CD4-positive, alpha-beta T cell (primary cell): ENCODE results near the gene CTSD. TPM values are rescaled to one million over a fixed set of nuclear protein-coding genes. Genes with fewer than 3 reads are reported as not detected.

ENCODE experiments used
- ATAC-seq: fragments of 200-7000 bp; cut with Tn5 transposase; one replicate; pipeline ENCODE4 v1.10.0; 2022; ENCODE audit warnings: mild to moderate bottlenecking; ENCODE audit not compliant: poor library complexity
- CTCF ChIA-PET: fragments of 350-600 bp; sonication (Branson Sonifier 250); formaldehyde crosslinking; loops from one replicate; lab custom pipeline; 2021; ENCODE audit warnings: antibody characterized with exemption, inconsistent platforms; lab: Charles Lee
- POLR2A ChIA-PET: fragments of 350-600 bp; sonication (Branson Sonifier 250); formaldehyde crosslinking; loops from one replicate; lab custom pipeline; 2021; ENCODE audit warnings: antibody characterized with exemption, inconsistent platforms; lab: Charles Lee
- DNase-seq, 14 experiments: peaks; one replicate each; pipeline ENCODE4 v3.0.0-alpha.2; 2013 to 2020; ENCODE audit warnings: mixed read lengths in 2 of 14
- H3K27ac ChIP-seq, 2 donors: one replicate each; pipeline versions ENCODE4 v1.5.1 to v1.7.0; 2013; ENCODE audit warnings: low read length in 2 of 2, low read depth in 1 of 2, mild to moderate bottlenecking in 1 of 2
- H3K27me3 ChIP-seq, 2 experiments: 1 replicate in 1 of 2; 2 replicates in 1 of 2; pipeline versions ENCODE4 v1.6.1 to v1.7.0; 2013; ENCODE audit warnings: low read length in 2 of 2, control low read depth in 1 of 2, mild to moderate bottlenecking in 1 of 2, moderate library complexity in 1 of 2; ENCODE audit not compliant: insufficient read depth in 2 of 2, control insufficient read depth in 1 of 2
- H3K36me3 ChIP-seq: one replicate; pipeline ENCODE4 v1.6.1; 2013; ENCODE audit warnings: low read length, control low read depth; ENCODE audit not compliant: insufficient read depth
- H3K4me1 ChIP-seq: one replicate; pipeline ENCODE4 v1.6.1; 2013; ENCODE audit warnings: low read length, control low read depth; ENCODE audit not compliant: insufficient read depth
- H3K4me3 ChIP-seq: one replicate; pipeline ENCODE4 v1.5.1; 2013; ENCODE audit warnings: mild to moderate bottlenecking, low read length, moderate library complexity
- H3K9me3 ChIP-seq, 2 experiments: 1 replicate in 1 of 2; 2 replicates in 1 of 2; pipeline versions ENCODE4 v1.6.1 to v1.7.0; 2013; ENCODE audit warnings: low read length in 2 of 2, mild to moderate bottlenecking in 2 of 2, control low read depth in 1 of 2, moderate library complexity in 1 of 2; ENCODE audit not compliant: control insufficient read depth in 1 of 2, insufficient read depth in 1 of 2
- H3K27ac Mint-ChIP-seq: one replicate; pipeline ENCODE4 v1.8.0; 2020; ENCODE audit warnings: mixed read lengths
- H3K27me3 Mint-ChIP-seq: one replicate; pipeline ENCODE4 v1.8.0; 2021; ENCODE audit warnings: mixed read lengths
- H3K36me3 Mint-ChIP-seq: one replicate; pipeline ENCODE4 v1.8.0; 2021; ENCODE audit warnings: low read depth, mixed read lengths
- H3K4me1 Mint-ChIP-seq: one replicate; pipeline ENCODE4 v1.8.0; 2021; ENCODE audit warnings: low read depth, mixed read lengths
- H3K4me3 Mint-ChIP-seq: one replicate; pipeline ENCODE4 v1.8.0; 2020; ENCODE audit warnings: mild to moderate bottlenecking, mixed read lengths
- H3K9me3 Mint-ChIP-seq: one replicate; pipeline ENCODE4 v1.8.0; 2020; ENCODE audit warnings: mixed read lengths
- CTCF ChIP-seq: fragments of 200-600 bp; IDR thresholded peaks from one replicate; pipeline ENCODE4 v1.8.0; 2022; ENCODE audit warnings: antibody characterized with exemption, mild to moderate bottlenecking
- intact Hi-C, 2 experiments: fragments of 100-400 bp; cut with DNase I in 1 of 2; cut with micrococcal nuclease in 1 of 2; formaldehyde crosslinking; loops; one replicate each; pipeline versions ENCODE4 v1.15.1 to v1.9.0; 2023 to 2025; cut with DNase I, micrococcal nuclease
- total RNA-seq, 174 experiments: library from RNA in 2 of 174; stranded (reverse) in 2 of 174; gene quantifications; one replicate each; pipeline ENCODE4 v1.2.3 and lab custom pipeline; 2021 to 2026

Gene CTSD
- total RNA-seq, 2 experiments from 2014 or later: 63.3 to 71.3 TPM

- H3K4me1 ChIP-seq: peaks cover 67% of the 10 kb centered on the region
- ATAC-seq (no peak), DNase-seq (no peak)
- H3K9me3 ChIP-seq: peaks cover 0 to 8% of the 10 kb centered on the region in 2 experiments
- no peak overlapping the region for H3K27ac ChIP-seq
- peaks cover 53% of the 10 kb centered on the region for H3K36me3 Mint-ChIP-seq
- no peak for TF ChIP-seq CTCF
- peaks cover 52% of the 10 kb centered on the region for H3K4me1 Mint-ChIP-seq
- no peaks in the 10 kb centered on the region for H3K9me3 Mint-ChIP-seq
- peak overlapping the region; percentile 68 for H3K4me3 Mint-ChIP-seq
- H3K4me3 ChIP-seq: no peak overlapping the region
- intact Hi-C loops: no loop called here
- no peak overlapping the region for H3K27ac Mint-ChIP-seq
- POLR2A ChIA-PET: no interaction called here
- H3K36me3 ChIP-seq: peaks cover 39% of the 10 kb centered on the region
- CTCF ChIA-PET: no interaction called here
- H3K27me3 ChIP-seq: peaks cover 13 to 19% of the 10 kb centered on the region in 2 experiments
- H3K27me3 Mint-ChIP-seq: peaks cover 14% of the 10 kb centered on the region
These were observed 10.9 kb downstream of the CTSD start for GRCh38 chr11:1752907-1753228.

GRCh38 chr11:1751999-1752906, 11.5 kb downstream of the CTSD start:
- Mint-ChIP-seq H3K4me1 (peaks cover 46% of the 10 kb centered on the region), H3K36me3 (peaks cover 47% of the 10 kb centered on the region), H3K27me3 (peaks cover 14% of the 10 kb centered on the region), H3K27ac (no peak overlapping the region), H3K4me3 (no peak overlapping the region), H3K9me3 (no peaks in the 10 kb centered on the region)
- no peak overlapping the region for H3K4me3 ChIP-seq
- ChIA-PET POLR2A (no interaction called here), CTCF (no interaction called here)
- H3K9me3 ChIP-seq: peaks cover 0 to 8% of the 10 kb centered on the region in 2 experiments
- ATAC-seq (no peak), DNase-seq (peak in 2 of 14 experiments; percentile 9 to 17)
- H3K27ac ChIP-seq: no peak overlapping the region
- peaks cover 39% of the 10 kb centered on the region for H3K36me3 ChIP-seq
- intact Hi-C loops: no loop called here
- H3K4me1 ChIP-seq: peaks cover 61% of the 10 kb centered on the region
- TF ChIP-seq CTCF: no peak
- H3K27me3 ChIP-seq: peaks cover 13 to 19% of the 10 kb centered on the region in 2 experiments

- no peak overlapping the region for H3K4me3 Mint-ChIP-seq
- ChIA-PET CTCF (no interaction called here), POLR2A (no interaction called here)
- H3K27ac Mint-ChIP-seq: no peak overlapping the region
- peaks cover 33% of the 10 kb centered on the region for H3K36me3 ChIP-seq
- H3K4me1 ChIP-seq: peaks cover 54% of the 10 kb centered on the region
- no peak overlapping the region for H3K4me3 ChIP-seq
- no peak overlapping the region for H3K27ac ChIP-seq
- peaks cover 0 to 11% of the 10 kb centered on the region in 2 experiments for H3K9me3 ChIP-seq
- intact Hi-C loops: no loop called here
- H3K4me1 Mint-ChIP-seq: peaks cover 38% of the 10 kb centered on the region
- peaks cover 40% of the 10 kb centered on the region for H3K36me3 Mint-ChIP-seq
- no peak for DNase-seq
- no peaks in the 10 kb centered on the region for H3K9me3 Mint-ChIP-seq
- H3K27me3 ChIP-seq: peaks cover 13 to 19% of the 10 kb centered on the region in 2 experiments
- no peak for ATAC-seq
- peaks cover 14% of the 10 kb centered on the region for H3K27me3 Mint-ChIP-seq
- no peak for TF ChIP-seq CTCF
These were observed 12.2 kb downstream of the CTSD start for GRCh38 chr11:1751531-1751921.
